ENCODE results near the gene BPIFA2.

BPIFA2 gene

DNA sequence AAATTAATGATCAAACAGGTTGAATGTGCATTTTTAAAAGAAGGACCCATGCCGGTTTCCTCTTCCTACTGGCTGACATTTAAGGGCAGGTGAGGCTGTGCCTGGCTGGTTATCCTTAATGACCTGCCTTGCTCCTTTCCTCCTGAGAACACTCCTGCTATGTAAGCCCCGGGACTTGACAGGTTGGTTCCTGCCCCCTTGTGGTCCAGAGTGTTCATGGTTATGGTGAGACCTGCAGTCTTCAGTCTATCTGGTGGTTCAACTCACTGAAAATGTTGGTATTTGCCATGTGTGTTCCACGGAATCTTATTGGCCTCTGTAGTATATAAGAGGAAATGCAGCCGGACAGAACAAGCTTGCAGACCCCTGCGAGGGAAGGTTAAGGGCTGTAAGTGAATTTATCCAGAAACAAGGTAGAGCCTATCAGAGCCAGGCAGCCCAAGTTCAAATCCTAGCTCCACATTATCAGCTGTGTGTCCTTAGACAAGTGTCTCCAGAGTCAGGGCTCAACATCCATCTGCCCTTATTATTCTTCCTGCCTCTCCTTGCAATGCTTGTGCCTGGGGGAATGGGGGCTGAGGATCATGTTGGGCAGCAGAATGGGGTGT lies 44.0 kb downstream of the BPIFA2 start:
- TF ChIP-seq, protein P1, sequence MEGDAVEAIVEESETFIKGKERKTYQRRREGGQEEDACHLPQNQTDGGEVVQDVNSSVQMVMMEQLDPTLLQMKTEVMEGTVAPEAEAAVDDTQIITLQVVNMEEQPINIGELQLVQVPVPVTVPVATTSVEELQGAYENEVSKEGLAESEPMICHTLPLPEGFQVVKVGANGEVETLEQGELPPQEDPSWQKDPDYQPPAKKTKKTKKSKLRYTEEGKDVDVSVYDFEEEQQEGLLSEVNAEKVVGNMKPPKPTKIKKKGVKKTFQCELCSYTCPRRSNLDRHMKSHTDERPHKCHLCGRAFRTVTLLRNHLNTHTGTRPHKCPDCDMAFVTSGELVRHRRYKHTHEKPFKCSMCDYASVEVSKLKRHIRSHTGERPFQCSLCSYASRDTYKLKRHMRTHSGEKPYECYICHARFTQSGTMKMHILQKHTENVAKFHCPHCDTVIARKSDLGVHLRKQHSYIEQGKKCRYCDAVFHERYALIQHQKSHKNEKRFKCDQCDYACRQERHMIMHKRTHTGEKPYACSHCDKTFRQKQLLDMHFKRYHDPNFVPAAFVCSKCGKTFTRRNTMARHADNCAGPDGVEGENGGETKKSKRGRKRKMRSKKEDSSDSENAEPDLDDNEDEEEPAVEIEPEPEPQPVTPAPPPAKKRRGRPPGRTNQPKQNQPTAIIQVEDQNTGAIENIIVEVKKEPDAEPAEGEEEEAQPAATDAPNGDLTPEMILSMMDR (IDR thresholded peaks at IDR 0.05): peak; percentile 73

DNA sequence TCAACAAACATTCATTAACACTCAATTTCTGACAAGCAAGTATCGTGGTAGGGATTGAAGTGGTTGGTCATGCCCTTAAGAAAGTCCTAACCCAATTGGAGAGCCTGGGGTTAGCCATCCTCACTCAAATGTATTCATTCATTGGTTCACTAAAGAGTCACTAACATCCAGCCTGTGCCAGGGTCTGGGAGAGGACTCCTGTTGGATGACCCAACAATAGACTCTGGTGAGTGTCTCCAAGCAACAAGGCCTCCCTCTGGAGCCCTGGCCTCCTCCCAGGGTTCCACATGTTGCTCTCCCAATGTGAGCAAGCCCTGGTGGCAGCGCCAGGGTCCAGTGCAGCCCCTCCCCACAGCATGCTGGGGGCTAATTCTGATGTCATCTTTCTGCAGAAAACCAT lies 49.1 kb downstream of the BPIFA2 start, which contains the start of gene BPIFA3:
Gene BPIFA3 (plus strand): TSS at position 301 of the 400 bp plus-strand sequence. CDS start 185 bp downstream, outside the sequence.
- TF ChIP-seq, protein P1 (IDR thresholded peaks at IDR 0.05): no peak

DNA sequence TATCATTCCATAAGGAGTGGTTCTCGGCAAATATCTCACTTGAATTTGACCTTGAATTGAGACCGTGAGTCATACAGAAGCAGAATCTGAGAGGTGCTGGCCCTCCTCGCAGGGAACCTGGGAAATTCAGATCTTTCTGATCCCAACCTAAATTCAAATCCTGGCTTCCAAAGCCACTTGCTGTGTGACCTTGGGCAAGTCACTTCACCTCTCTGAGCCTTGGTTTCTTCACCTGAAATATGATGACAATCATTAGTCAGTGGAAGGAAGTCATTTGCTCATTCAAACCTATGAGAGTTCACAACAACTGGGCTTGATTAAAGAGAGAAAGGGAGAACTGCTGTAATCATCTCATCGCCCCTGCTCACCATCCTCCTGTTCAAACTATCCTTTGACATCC lies 56.4 kb downstream of the BPIFA2 start:
- TF ChIP-seq, protein P1 (IDR thresholded peaks at IDR 0.05): no peak

DNA sequence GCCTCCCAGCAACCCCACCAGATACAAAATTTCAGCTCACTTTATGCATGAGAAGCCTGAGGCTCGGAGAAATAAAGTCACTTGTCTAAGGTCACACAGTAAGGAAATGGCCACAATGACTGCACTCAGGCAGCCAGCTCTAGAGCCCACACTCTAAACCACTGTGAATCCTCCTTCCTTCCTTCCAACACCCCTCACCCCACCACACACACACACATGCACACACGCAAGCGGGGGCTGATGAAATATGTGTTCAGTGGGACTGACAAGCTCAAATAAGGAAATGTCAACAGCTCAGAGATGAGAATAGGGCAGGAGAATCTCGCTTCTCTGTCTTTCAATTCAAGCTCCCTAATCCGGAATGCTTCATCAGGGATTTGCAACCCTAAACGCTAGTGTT lies 61.9 kb downstream of the BPIFA2 start:
- TF ChIP-seq, protein P1 (IDR thresholded peaks at IDR 0.05): no peak

All from LNCAP (cell line).